Measurements from ENCODE around the gene C16orf54.
"Not testable (repeated sequence)": the region's sequence is repeated elsewhere in the genome, so short reads cannot be mapped to it uniquely, and the experiment has no call there.

Gene C16orf54, protein sequence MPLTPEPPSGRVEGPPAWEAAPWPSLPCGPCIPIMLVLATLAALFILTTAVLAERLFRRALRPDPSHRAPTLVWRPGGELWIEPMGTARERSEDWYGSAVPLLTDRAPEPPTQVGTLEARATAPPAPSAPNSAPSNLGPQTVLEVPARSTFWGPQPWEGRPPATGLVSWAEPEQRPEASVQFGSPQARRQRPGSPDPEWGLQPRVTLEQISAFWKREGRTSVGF

DNA sequence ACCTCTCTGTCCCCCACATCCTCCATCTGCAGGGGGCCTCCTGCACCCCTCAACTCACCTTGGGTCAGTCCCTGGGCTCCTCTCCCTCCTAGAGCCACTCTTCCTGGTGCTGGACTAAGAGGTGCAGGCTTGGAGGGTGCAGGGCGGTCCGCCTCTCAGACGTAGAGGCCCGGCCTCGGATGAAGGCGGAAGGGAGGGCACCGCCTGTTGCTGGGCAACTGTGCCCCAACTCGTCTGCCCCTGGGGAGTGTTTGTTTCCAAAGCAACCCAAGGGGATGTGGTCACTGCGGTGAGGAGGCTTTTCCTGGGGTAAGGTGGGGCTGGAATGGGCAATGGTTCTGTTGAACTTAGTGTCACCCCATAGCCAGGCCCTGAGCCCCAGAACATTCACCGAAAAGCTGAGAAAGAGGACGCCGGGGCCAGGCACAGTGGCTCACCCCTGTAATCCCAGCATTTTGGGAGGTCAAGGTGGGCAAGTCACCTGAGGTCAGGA lies at the start of gene C16orf54:
TSS of gene C16orf54 (minus strand) at position 138 of the 493 bp plus-strand sequence. CDS start 1,039 bp downstream, outside the sequence.
- DNase-seq: peak; percentile 98

GRCh38 chr16:29794231-29794710 lies 48.5 kb upstream of the C16orf54 start:
- DNase-seq: no peak

DNA sequence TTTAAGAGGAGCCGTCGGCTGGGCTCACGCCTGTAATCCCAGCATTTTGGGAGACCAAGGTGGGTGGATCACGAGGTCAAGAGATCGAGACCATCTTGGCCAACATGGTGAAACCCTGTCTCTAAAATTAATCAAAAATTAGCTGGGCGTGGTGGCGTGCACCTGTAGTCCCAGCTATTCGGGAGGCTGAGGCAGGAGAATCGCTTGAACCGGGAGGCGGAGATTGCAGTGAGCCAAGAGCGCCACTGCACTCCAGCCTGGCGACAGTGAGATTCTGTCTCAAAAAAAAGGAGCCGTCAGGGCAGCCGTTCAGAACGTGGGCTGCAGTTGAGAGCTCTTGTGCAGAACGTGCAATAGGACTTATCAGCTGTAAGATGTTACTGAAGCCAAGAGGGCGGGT lies 47.4 kb upstream of the C16orf54 start:
- DNase-seq: not testable (repeated sequence)

- no peak for DNase-seq
Observed at GRCh38 chr16:29791845-29792807, 46.3 kb upstream of the C16orf54 start.

GRCh38 chr16:29790949-29791844 lies 45.4 kb upstream of the C16orf54 start:
- peak in 1 of 2 donors; percentile 34 for DNase-seq

DNA sequence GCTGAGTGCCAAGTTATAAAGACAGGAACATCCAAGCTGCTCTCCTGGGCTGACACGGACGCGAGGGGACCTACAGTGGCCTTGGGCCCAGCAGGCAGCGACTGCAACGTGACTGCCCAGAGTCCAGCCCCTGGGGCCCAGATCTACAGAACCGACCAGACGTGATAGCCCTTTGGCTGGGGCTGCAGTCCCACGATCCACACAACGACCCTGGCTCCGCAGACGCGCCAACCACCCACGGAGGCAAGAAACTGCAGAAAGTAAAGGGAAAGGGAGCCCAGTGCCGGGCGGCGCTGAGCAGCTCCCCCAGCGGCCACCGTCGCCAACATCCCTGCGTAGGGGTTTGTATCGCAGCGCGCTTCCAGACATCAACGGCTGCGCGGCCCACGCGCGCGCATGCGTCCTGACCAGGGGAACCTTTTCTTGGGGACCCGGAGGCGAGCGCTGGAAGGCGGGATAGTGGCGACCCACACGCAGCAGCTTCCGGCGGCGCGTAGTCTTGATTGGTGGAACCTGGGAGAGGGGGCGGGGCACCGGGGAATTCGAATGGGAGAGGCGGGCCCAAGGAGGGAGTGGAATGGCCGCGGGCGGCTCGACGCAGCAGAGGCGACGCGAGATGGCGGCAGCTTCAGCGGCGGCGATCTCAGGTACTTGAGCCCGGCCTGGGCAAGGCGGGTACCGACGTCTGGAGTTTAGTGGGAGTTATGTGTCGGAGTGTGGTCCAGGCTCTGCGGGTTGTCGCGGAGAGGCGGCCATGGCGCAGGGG lies 44.6 kb upstream of the C16orf54 start, which contains the start of gene KIF22:
TSS of gene KIF22 (plus strand) at position 569 of the 766 bp plus-strand sequence. CDS start at position 578, 9 bp downstream.
- peak; percentile 100 for DNase-seq

DNA sequence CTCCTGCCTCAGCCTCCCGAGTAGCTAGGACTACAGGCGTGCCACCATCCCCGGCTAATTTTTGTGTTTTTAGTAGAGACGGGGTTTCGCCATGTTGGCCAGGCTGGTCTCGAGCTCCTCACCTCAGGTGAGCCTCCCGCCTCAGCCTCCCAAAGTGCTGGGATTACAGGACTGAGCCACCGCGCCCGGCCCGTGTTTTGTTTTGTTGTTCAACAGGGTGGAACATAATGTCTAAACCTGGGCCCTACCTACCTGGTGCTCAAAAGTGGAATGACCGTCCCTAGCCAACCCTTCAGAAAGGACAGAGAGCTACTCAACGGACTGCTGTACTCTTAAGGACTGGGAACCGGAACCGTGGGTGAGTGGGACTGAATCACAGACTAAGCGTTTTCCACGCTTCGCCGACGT lies 44.0 kb upstream of the C16orf54 start:
- DNase-seq: no peak

- not testable (repeated sequence) for DNase-seq
Observed at GRCh38 chr16:29787155-29787554, 41.4 kb upstream of the C16orf54 start.

DNA sequence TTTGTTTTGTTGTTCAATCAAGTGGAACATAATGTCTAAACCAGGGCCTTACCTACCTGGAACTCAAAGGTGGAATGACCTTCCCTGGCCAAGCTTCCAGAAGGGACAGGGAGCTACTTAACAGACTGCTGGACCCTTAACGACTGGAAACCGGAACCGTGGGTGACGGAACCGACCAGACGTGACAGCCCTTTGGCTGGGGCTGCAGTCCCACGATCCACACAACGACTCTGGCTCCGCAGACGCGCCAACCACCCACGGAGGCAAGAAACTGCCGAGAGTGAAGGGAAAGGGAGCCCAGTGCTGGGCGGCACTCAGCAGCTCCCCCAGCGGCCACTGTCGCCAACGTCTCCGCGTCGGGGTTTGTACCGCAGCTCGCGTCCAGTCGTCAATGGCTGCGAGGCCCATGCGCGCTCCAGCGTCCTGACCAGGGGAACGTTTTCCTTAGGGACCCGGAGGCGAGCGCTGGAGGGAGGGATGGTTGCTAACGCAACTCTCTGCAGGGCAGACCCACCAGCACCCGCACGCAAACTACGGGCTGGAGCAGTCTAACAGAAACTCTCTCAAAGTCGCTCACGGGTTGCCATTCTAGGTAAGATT lies 39.2 kb upstream of the C16orf54 start:
- DNase-seq: peak; percentile 81 to 82

DNA sequence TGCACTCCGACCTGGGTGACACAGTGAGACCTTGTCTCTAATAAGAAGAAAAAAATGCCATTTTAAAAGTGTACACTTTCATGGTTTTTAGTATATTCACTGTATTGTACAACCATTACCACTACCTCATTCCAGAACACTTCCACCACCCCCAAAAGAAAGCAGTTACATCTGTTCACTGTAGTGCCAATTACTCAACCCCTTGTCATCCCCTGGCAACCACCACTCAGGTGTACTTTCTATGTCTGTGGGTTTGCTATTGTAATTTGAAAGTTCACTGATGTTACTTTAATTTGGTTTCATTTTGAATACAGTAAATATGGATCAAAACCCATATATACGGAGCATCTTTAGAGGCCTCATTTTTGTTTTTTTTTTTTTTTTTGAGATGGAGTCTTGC lies 38.4 kb upstream of the C16orf54 start:
- DNase-seq: peak in 1 of 2 donors; percentile 37

- not testable (repeated sequence) for DNase-seq
Observed at GRCh38 chr16:29783094-29783953, 37.5 kb upstream of the C16orf54 start.

- no peak for DNase-seq
Observed at GRCh38 chr16:29779474-29779873, 33.7 kb upstream of the C16orf54 start.

DNA sequence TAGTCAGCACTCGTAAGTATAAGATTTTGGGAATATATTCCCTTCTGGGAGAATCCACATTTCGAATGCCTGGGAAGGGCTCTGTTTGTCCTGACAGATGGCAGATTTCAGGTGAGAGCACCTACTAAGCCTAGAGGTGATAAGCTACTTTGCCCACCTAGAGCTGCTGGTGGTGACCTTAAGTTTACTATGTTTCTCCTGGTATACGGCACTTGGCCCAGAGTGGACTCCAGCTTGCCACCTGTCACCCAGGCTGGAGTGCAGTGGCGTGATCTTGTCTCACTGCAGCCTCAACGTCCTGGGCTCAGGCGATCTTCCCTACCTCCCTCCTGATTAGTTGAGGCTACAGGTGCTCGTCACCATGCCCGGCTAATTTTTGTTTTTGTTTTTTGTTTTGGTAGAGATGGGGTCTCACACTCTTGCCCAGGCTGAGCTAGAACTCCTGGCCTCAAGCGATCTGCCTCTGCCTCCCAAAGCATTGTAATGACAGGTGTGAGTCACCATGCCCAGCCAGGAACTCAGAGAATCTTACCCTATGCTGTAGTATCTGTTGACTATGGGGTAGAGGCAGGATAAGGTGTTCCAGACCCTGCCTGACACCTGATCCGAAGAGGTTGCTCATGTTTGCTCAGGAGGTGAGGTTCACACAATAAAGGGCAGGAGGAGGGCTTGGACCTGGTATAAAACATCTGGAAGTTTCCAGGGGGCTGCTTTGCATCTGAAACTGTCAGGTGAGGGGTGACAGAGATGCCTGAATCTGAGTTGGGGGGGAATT lies 32.0 kb upstream of the C16orf54 start, which contains the start of gene ZG16:
TSS of gene ZG16 (plus strand) at position 681 of the 775 bp plus-strand sequence. CDS start 1,011 bp downstream, outside the sequence.
- DNase-seq: no peak

DNA sequence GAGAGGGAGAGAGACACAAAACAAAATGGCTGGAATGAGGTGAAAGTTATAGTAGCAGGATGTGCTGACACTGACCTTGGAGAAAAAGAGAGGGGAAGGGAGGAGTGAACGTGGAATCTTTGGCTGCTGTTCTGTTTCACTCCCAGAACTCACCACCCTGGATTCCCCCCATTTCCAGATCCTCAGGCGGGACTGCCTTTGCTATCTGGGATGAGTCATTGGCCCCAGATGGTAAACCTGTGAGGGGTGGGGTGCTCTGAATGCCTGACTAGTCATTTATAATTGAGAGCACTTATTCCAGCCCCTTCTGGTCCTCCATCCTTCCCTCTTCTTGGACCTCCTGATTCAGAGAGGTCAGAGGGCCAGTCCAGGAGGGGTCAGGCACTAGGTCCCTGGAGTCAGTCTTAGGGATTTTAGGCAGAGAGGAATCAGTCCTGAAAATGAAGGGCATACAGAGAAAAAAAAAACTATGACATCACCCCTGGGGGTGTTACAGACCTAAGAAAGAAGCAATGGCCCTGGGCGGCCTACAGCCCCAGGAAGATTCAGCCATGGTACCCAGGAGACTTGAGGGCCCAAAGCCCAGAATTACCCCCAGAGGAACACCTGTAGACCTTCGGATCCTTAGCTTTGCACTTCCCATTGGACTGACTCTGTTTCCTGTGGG lies 30.1 kb upstream of the C16orf54 start:
- no peak for DNase-seq

- DNase-seq: no peak
Observed at GRCh38 chr16:29774730-29775129, 28.9 kb upstream of the C16orf54 start.

DNA sequence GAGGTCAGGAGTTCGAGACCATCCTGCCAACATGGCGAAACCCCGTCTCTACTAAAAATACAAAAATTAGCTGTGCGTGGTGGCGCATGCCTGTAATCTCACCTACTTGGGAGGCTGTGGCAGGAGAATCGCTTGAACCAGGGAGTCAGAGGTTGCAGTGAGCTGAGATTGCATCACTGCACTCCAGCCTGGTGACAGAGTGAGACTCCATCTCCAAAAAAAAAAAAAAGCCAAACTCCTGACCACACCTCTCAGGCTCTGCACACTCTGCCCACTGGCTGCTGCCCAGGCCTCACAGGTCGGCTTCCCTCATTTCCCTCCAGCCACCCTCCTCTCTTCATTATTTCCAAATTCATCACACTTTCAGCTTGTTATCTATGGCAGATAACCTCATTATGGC lies 26.5 kb upstream of the C16orf54 start:
- not testable (repeated sequence) for DNase-seq

DNA sequence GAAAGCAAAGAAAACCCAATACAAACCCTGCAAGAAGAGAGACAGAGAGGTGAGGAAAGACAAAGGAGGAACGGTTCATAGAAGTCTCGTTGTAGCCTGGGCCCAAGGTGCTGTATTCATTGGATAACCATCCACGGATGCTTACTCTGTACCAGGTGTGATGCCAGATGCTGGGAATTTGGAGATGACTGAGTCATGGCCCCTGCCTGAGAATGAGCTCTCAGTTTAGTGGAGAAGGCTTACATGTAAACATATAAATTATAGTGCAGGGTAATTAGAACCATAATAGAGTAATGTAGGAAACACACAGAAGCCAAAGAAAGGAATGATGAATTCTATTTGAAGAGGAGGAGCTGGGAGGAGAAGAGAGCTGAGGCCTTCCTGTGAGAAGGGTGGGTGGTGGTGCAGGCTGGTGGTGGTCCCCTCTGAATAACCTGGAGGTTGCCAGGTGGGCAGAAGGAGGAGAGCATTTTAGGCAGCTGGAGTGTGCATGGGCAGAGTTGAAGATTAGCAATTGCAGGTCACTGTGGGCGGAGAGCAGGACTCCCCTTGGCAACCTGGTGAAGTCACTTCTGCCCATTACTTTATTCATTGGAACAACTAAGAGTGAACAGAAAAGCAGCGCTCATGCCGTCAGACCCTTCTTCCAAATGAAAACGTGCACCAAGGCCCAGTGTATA lies 24.6 kb upstream of the C16orf54 start:
- no peak for DNase-seq

DNA sequence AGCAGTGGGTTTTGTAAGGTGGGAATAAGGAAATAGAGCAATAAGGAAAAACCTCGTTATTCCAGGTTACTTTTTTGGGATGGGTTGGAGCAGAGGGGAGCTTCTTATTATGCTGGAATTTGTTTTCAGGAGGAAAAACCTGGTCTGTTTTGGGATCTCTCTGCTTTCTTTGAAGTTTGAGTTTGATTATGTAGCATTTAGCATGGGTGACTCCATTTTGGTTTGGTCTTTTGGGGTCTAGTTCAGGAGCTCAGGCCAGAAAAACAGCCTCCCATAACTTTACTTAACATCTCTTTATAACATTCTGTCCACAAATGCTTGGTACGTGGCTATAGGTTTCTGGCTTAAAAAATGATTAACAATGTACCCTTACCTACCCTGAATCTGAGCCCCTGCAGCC lies 23.7 kb upstream of the C16orf54 start:
- no peak for DNase-seq

Measured in CD4-positive, alpha-beta T cell treated with Interleukin-4 for 1 hour (primary cell).